GM12874 (cell line): ENCODE measurements around the gene STAB2.

Source experiments
- TF ChIP-seq, protein P1 (sequence below): IDR thresholded peaks from 2 replicates; pipeline ENCODE4 v1.5.1; 2011; ENCODE audit warnings: low read depth, mild to moderate bottlenecking, control low read depth, low read length, moderate library complexity; ENCODE audit not compliant: insufficient read depth

The STAB2 gene

GRCh38 chr12:103645202-103645601 lies 58.1 kb downstream of the STAB2 start:
- TF ChIP-seq, protein P1, sequence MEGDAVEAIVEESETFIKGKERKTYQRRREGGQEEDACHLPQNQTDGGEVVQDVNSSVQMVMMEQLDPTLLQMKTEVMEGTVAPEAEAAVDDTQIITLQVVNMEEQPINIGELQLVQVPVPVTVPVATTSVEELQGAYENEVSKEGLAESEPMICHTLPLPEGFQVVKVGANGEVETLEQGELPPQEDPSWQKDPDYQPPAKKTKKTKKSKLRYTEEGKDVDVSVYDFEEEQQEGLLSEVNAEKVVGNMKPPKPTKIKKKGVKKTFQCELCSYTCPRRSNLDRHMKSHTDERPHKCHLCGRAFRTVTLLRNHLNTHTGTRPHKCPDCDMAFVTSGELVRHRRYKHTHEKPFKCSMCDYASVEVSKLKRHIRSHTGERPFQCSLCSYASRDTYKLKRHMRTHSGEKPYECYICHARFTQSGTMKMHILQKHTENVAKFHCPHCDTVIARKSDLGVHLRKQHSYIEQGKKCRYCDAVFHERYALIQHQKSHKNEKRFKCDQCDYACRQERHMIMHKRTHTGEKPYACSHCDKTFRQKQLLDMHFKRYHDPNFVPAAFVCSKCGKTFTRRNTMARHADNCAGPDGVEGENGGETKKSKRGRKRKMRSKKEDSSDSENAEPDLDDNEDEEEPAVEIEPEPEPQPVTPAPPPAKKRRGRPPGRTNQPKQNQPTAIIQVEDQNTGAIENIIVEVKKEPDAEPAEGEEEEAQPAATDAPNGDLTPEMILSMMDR, result no peak

GRCh38 chr12:103647267-103647666 lies 60.2 kb downstream of the STAB2 start:
- TF ChIP-seq, protein P1, result no peak

- TF ChIP-seq, protein P1, result no peak
Measured at GRCh38 chr12:103652808-103653207, 65.7 kb downstream of the STAB2 start.

DNA sequence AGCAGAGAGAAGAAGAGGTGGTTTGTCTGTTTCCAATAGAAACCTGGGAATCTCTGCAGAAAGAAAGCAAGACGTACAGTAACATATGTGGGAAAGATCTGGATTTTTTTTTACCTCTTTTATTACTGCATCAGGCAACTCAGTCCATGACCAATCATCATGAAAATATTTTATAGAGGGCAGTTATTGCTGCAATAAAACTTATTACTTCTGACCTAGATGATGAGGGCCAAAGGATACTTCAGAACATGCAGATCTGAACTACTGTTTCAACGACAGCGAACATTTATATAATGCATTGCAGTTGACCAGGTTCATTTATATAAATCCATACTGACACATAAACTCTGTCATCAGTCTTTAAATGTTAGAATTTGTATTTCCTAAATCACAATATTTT lies 67.7 kb downstream of the STAB2 start:
- TF ChIP-seq, protein P1, result no peak

DNA sequence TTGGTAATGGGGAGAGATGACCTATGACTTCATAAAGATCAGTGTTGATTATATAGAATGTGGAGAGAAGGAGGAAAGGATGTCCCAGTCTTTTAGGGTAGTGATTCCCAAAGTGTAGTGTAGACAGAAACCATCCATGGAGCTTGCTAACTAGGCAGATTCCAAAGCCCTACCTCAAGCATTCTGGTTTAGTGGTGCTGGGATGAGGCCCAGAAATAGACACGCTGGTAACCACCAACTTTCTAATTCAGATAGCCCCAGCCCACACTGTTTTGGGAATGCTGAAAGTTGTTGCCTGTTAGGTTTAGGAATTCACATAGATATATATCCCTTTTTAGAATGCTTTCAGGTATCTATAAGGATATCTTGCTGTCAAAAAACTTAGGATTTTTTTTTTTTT lies 69.2 kb downstream of the STAB2 start:
- TF ChIP-seq, protein P1, result no peak

DNA sequence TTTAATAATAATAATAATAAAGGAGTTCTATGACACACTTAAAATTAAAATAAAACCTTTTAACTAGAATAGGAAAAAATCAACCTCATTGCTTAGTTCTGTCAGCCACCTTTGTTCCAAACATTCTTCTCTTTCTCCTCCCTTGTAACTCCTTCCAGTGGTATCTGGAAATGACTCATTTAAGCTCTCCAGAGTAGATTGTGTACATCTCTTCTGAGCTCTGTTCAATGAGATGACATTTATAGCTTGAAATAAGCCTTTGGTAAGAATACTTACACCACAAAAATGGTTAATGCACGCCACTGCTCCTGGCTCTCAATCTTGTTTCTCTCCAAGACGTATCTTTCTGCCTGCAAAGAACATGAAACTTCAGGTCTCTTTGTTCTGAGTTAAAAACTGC lies 70.3 kb downstream of the STAB2 start:
- TF ChIP-seq, protein P1, result no peak

DNA sequence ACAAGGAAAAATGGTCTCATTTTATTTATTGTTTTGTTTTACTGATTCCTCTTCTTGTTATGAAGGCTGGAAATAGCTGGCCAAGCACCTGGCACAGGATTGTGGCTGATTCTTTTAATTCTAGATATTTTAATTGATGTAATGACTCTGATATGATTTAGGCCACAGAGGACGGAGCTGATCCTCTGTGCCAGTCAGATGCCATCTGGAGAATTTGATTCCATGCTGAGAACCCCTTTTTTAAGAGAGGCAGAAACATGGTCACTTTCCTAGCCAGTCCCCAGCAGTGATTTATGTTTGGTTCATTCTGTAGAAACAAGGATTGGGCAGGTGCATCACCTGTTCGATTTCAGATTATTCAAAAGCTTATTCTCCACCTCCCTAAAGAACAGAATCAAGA lies 77.6 kb downstream of the STAB2 start:
- TF ChIP-seq, protein P1, result no peak

- TF ChIP-seq, protein P1, result no peak
Measured at GRCh38 chr12:103665971-103666370, 78.9 kb downstream of the STAB2 start.
